IMR-90 (cell line): ENCODE data around the gene TIMP1. TPM values are rescaled to one million over a fixed set of nuclear protein-coding genes. Genes with fewer than 3 reads are reported as not detected.

Source experiments
- ATAC-seq: fragments of 200-7000 bp; cut with Tn5 transposase; 2 replicates; pipeline ENCODE4 v1.9.1; 2020; ENCODE audit warnings: low read depth, mild to moderate bottlenecking, moderate library complexity
- BruUV-seq: library from RNA; stranded (reverse); fragments of 400-500 nt; replicated peaks from 2 replicates; lab custom pipeline; 2021; lab: Mats Ljungman, UMichigan
- CTCF ChIA-PET: fragments of 300-600 bp; formaldehyde crosslinking; extraction: SDS; loops from one replicate; lab custom pipeline; 2021; ENCODE audit warnings: antibody characterized with exemption; lab: Yijun Ruan, JAX
- POLR2A ChIA-PET: fragments of 300-600 bp; sonication (Branson Sonifier 250); formaldehyde crosslinking; loops from one replicate; lab custom pipeline; 2022; ENCODE audit warnings: antibody characterized with exemption; ENCODE audit not compliant: unreplicated experiment; lab: Charles Lee
- DNase-seq: peaks from one replicate; pipeline ENCODE4 v3.0.0; 2013
- H2AFZ ChIP-seq: replicated peaks from 2 replicates; pipeline ENCODE3; 2013; ENCODE audit warnings: low read length, mild to moderate bottlenecking; ENCODE audit not compliant: poor library complexity
- H2AK5ac ChIP-seq: 2 replicates; pipeline ENCODE4 v1.6.1; 2013; ENCODE audit warnings: low read depth, low read length, inconsistent platforms
- H2AK9ac ChIP-seq: replicated peaks from 2 replicates; pipeline ENCODE3; 2013; ENCODE audit warnings: mild to moderate bottlenecking, low read depth, low read length, moderate library complexity; ENCODE audit not compliant: poor library complexity
- H2BK120ac ChIP-seq: 2 replicates; pipeline ENCODE4 v1.6.1; 2013; ENCODE audit warnings: low read depth, low read length, inconsistent platforms
- H2BK15ac ChIP-seq: 3 replicates; pipeline ENCODE4 v1.6.1; 2013; ENCODE audit warnings: low read depth, low read length, inconsistent platforms
- H2BK20ac ChIP-seq: 2 replicates; pipeline ENCODE4 v1.6.1; 2013; ENCODE audit warnings: low read depth, mild to moderate bottlenecking, inconsistent platforms, low read length, moderate library complexity
- H2BK5ac ChIP-seq: 2 replicates; pipeline ENCODE4 v1.6.1; 2013; ENCODE audit warnings: mild to moderate bottlenecking, low read depth, low read length, inconsistent platforms; ENCODE audit not compliant: poor library complexity, severe bottlenecking
- H3K14ac ChIP-seq: replicated peaks from 2 replicates; pipeline ENCODE4 v1.6.1; 2013; ENCODE audit warnings: low read depth, low read length, inconsistent platforms
- H3K18ac ChIP-seq: 2 replicates; pipeline ENCODE4 v1.6.1; 2013; ENCODE audit warnings: low read depth, low read length, control low read depth
- H3K23ac ChIP-seq: 2 replicates; pipeline ENCODE4 v1.6.1; 2013; ENCODE audit warnings: low read depth, low read length, inconsistent platforms
- H3K27ac ChIP-seq: 2 replicates; pipeline ENCODE4 v1.5.1; 2013; ENCODE audit warnings: mild to moderate bottlenecking, control low read depth, low read length; ENCODE audit not compliant: insufficient read depth
- H3K27me3 ChIP-seq: 2 replicates; pipeline ENCODE4 v1.6.1; 2013; ENCODE audit warnings: low read length; ENCODE audit not compliant: control insufficient read depth, insufficient read depth
- H3K36me3 ChIP-seq: 2 replicates; pipeline ENCODE4 v1.6.1; 2013; ENCODE audit warnings: low read length, mixed read lengths; ENCODE audit not compliant: control insufficient read depth, insufficient read depth
- H3K4ac ChIP-seq: 2 replicates; pipeline ENCODE4 v1.6.1; 2013; ENCODE audit warnings: low read depth, low read length, inconsistent platforms
- H3K4me1 ChIP-seq: 2 replicates; pipeline ENCODE4 v1.6.1; 2013; ENCODE audit warnings: low read length, mixed read lengths; ENCODE audit not compliant: control insufficient read depth, insufficient read depth
- H3K4me2 ChIP-seq: 2 replicates; pipeline ENCODE4 v1.6.1; 2013; ENCODE audit warnings: low read depth, mild to moderate bottlenecking, control low read depth, low read length, moderate library complexity
- H3K4me3 ChIP-seq: 2 replicates; pipeline ENCODE4 v1.5.1; 2013; ENCODE audit warnings: low read depth, mild to moderate bottlenecking, control low read depth, low read length, moderate library complexity; ENCODE audit not compliant: insufficient read depth
- H3K56ac ChIP-seq: 2 replicates; pipeline ENCODE4 v1.6.1; 2013; ENCODE audit warnings: low read length, inconsistent platforms; ENCODE audit not compliant: insufficient read depth; ENCODE audit errors: extremely low read depth
- H3K79me1 ChIP-seq, 2 experiments: 2 replicates each; pipeline ENCODE4 v1.6.1; 2013; ENCODE audit warnings: low read length in 2 of 2, inconsistent platforms in 1 of 2, low read depth in 1 of 2
- H3K9ac ChIP-seq: 2 replicates; pipeline ENCODE4 v1.6.1; 2013; ENCODE audit warnings: low read depth, low read length, control low read depth
- H3K9me1 ChIP-seq: 2 replicates; pipeline ENCODE4 v1.6.1; 2013; ENCODE audit warnings: low read length, inconsistent platforms; ENCODE audit not compliant: insufficient read depth
- H3K9me3 ChIP-seq: 2 replicates; pipeline ENCODE4 v1.6.1; 2013; ENCODE audit warnings: low read length; ENCODE audit not compliant: control insufficient read depth, insufficient read depth
- H4K20me1 ChIP-seq: 2 replicates; pipeline ENCODE4 v1.6.1; 2013; ENCODE audit warnings: low read length, inconsistent platforms; ENCODE audit not compliant: insufficient read depth
- H4K5ac ChIP-seq: 2 replicates; pipeline ENCODE4 v1.6.1; 2013; ENCODE audit warnings: mild to moderate bottlenecking, low read depth, low read length, control low read depth
- H4K8ac ChIP-seq, 2 experiments: 2 replicates each; pipeline ENCODE4 v1.6.1; 2013; ENCODE audit warnings: low read depth in 2 of 2, low read length in 2 of 2, control low read depth in 1 of 2, inconsistent platforms in 1 of 2
- H4K91ac ChIP-seq: 2 replicates; pipeline ENCODE4 v1.6.1; 2013; ENCODE audit warnings: low read depth, low read length, inconsistent platforms; ENCODE audit not compliant: insufficient read depth
- BHLHE40 ChIP-seq: fragments of 150-350 bp; IDR thresholded peaks from 2 replicates; pipeline ENCODE4 v1.6.1; 2016; ENCODE audit warnings: mild to moderate bottlenecking, low read depth, low read length
- CHD1 ChIP-seq: IDR thresholded peaks from 2 replicates; pipeline ENCODE4 v1.6.1; 2012; ENCODE audit warnings: low read depth, low read length, improper control_type of control experiment
- CTCF ChIP-seq: conservative IDR thresholded peaks from 2 replicates; pipeline ENCODE4 v1.5.1; 2012; ENCODE audit warnings: mild to moderate bottlenecking, low read depth, low read length, improper control_type of control experiment
- FOS ChIP-seq: fragments of 150-350 bp; IDR thresholded peaks from 2 replicates; pipeline ENCODE4 v1.6.1; 2016; ENCODE audit warnings: low read depth, low read length
- MAFK ChIP-seq: IDR thresholded peaks from 2 replicates; pipeline ENCODE4 v1.6.1; 2012; ENCODE audit warnings: low read depth, low read length, improper control_type of control experiment
- MAZ ChIP-seq: IDR thresholded peaks from 2 replicates; pipeline ENCODE4 v1.6.1; 2012; ENCODE audit warnings: low read depth, mild to moderate bottlenecking, low read length, improper control_type of control experiment, moderate library complexity, borderline replicate concordance
- NFE2L2 ChIP-seq: fragments of 150-350 bp; IDR thresholded peaks from 2 replicates; pipeline ENCODE4 v1.6.1; 2016; ENCODE audit warnings: low read depth, mild to moderate bottlenecking, low read length
- RAD21 ChIP-seq: IDR thresholded peaks from 2 replicates; pipeline ENCODE4 v1.6.1; 2012; ENCODE audit warnings: low read length, improper control_type of control experiment
- RCOR1 ChIP-seq: IDR thresholded peaks from 2 replicates; pipeline ENCODE4 v1.6.1; 2012; ENCODE audit warnings: mild to moderate bottlenecking, low read length, improper control_type of control experiment; ENCODE audit not compliant: insufficient replicate concordance
- RFX5 ChIP-seq: IDR thresholded peaks from 2 replicates; pipeline ENCODE4 v1.8.0; 2012; ENCODE audit warnings: low read depth, mild to moderate bottlenecking, low read length, moderate library complexity
- SMC3 ChIP-seq: fragments of 150-350 bp; IDR thresholded peaks from 2 replicates; pipeline ENCODE4 v1.6.1; 2016; ENCODE audit warnings: low read depth, mild to moderate bottlenecking, antibody characterized with exemption, low read length, moderate library complexity
- WGBS, 2 experiments: methylation state at CpG; one replicate each; pipeline versions ENCODE4 v1.1.5 to v1.1.7; 2013; ENCODE audit warnings: missing lambda C conversion rate in 2 of 2; ENCODE audit not compliant: insufficient read length in 1 of 2; ENCODE audit errors: extremely low coverage in 2 of 2; 5-methylcytosine and 5-hydroxymethylcytosine counted together
- dilution Hi-C: fragments of 300-500 bp; cut with HindIII; formaldehyde crosslinking; loops from one replicate; pipeline ENCODE4 v1.14.3; 2018; ENCODE audit warnings: low sequenced_read_pairs; ENCODE audit not compliant: unreplicated experiment
- in situ Hi-C: fragments of 300-500 bp; cut with MboI; formaldehyde crosslinking; loops from 3 replicates; pipeline ENCODE4 v1.14.3; 2019; ENCODE audit warnings: low sequenced_read_pairs, inconsistent platforms, mixed read lengths
- intact Hi-C: fragments of 100-400 bp; cut with micrococcal nuclease; formaldehyde crosslinking; loops from 2 replicates; pipeline ENCODE4 v1.10.0; 2022
- polyA plus RNA-seq, 3 experiments: library from polyadenylated mRNA; depleted of rRNA; stranded (reverse); fragments of >200 nt; gene quantifications; 2 replicates each; pipeline ENCODE4 v1.2.3, GENCODE V29; 2012; ENCODE audit warnings: low replicate concordance in 1 of 3
- total RNA-seq: library from RNA; depleted of rRNA; stranded (reverse); fragments of >200 nt; gene quantifications from 2 replicates; pipeline ENCODE4 v1.2.3, GENCODE V29; 2012
- TF ChIP-seq, protein P1 (sequence below): fragments of 150-350 bp; IDR thresholded peaks from 2 replicates; pipeline ENCODE4 v1.6.1; 2017; ENCODE audit warnings: mild to moderate bottlenecking, antibody characterized with exemption, low read length, low read depth
- TF ChIP-seq, protein P2 (sequence below): fragments of 150-350 bp; IDR thresholded peaks from 2 replicates; pipeline ENCODE4 v1.6.1; 2016; ENCODE audit warnings: low read depth, mild to moderate bottlenecking, low read length, moderate library complexity, borderline replicate concordance

Gene TIMP1
- total and polyA plus RNA-seq, 2 of the 4 experiments (the other 2 are of a cell fraction) = 512 to 3,078 TPM

DNA sequence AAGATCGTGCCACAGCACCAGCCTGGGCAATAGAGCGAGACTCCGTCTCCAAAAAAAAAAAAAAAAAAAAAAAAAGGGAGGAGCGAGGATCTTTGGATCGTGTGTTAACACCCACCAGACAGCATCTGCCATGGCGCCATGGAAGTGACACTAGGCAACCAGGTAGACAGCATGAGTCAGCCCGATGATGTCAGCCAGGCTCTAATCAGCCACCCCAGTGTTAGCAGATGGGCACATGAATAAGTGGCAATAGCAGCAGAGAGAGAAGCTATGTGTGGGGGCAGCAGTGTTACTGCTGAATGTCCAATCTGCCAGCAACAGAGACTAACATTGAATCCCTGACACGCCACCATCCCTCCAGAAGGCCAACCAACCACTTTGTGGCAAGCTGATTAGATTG, 30.8 kb downstream of the TIMP1 start:
- Histone ChIP-seq H3K9me1 (no peaks in the 10 kb centered on the region), H4K8ac (no peak overlapping the region), H3K9ac (no peak overlapping the region), H2AK5ac (no peak overlapping the region), H3K27ac (no peak overlapping the region), H3K4ac (no peak overlapping the region), H3K23ac (no peak overlapping the region), H2BK20ac (no peak overlapping the region), H4K91ac (no peak overlapping the region), H2AFZ (no peak overlapping the region), H3K27me3 (peaks cover 8% of the 10 kb centered on the region; the same call in 1 of the 2 replicates), H4K5ac (no peak overlapping the region), H2BK15ac (no peak overlapping the region), H3K14ac (no peak overlapping the region), H3K18ac (no peak overlapping the region), H2AK9ac (no peak overlapping the region), H2BK120ac (no peak overlapping the region), H3K9me3 (no peaks in the 10 kb centered on the region), H3K79me1 (no peaks in the 10 kb centered on the region), H3K36me3 (no peaks in the 10 kb centered on the region), H2BK5ac (no peak overlapping the region), H4K20me1 (peaks cover 3% of the 10 kb centered on the region), H3K4me2 (no peak overlapping the region), H3K4me1 (no peaks in the 10 kb centered on the region), H3K56ac (no peak overlapping the region), H3K4me3 (no peak overlapping the region)
- BruUV-seq = no TSS peak
- WGBS, 2 experiments = no CpG with 5 or more reads among the region's 8 CpGs
- ATAC-seq (no peak), DNase-seq (no peak)
- in situ Hi-C loops (no loop called here), dilution Hi-C loops (no loop called here), intact Hi-C loops (no loop called here)
- ChIA-PET POLR2A (no interaction called here), CTCF (no interaction called here)
- TF ChIP-seq NFE2L2 = no peak
- no peak for TF ChIP-seq CHD1
- TF ChIP-seq MAFK = no peak
- TF ChIP-seq CTCF = no peak
- TF ChIP-seq MAZ = no peak
- TF ChIP-seq RCOR1 = no peak
- TF ChIP-seq, protein P1, sequence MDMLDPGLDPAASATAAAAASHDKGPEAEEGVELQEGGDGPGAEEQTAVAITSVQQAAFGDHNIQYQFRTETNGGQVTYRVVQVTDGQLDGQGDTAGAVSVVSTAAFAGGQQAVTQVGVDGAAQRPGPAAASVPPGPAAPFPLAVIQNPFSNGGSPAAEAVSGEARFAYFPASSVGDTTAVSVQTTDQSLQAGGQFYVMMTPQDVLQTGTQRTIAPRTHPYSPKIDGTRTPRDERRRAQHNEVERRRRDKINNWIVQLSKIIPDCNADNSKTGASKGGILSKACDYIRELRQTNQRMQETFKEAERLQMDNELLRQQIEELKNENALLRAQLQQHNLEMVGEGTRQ = no peak
- TF ChIP-seq RAD21 = no peak
- TF ChIP-seq RFX5 = no peak
- no peak for TF ChIP-seq BHLHE40
- no peak for TF ChIP-seq FOS
- TF ChIP-seq, protein P2, sequence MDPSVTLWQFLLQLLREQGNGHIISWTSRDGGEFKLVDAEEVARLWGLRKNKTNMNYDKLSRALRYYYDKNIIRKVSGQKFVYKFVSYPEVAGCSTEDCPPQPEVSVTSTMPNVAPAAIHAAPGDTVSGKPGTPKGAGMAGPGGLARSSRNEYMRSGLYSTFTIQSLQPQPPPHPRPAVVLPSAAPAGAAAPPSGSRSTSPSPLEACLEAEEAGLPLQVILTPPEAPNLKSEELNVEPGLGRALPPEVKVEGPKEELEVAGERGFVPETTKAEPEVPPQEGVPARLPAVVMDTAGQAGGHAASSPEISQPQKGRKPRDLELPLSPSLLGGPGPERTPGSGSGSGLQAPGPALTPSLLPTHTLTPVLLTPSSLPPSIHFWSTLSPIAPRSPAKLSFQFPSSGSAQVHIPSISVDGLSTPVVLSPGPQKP = no peak
- no peak for TF ChIP-seq SMC3
